ENCODE results near the gene CHD9.
"Not testable (repeated sequence)": the region's sequence is repeated elsewhere in the genome, so short reads cannot be mapped to it uniquely, and the experiment has no call there.

The CHD9 gene

GRCh38 chr16:53281859-53282258 lies 227.1 kb downstream of the CHD9 start:
- DNase-seq (ENCODE audit: low read depth, low spot score): no peak

- DNase-seq (ENCODE audit: low read depth, low spot score): no peak
Observed at GRCh38 chr16:53282328-53282727, 227.5 kb downstream of the CHD9 start.

DNA sequence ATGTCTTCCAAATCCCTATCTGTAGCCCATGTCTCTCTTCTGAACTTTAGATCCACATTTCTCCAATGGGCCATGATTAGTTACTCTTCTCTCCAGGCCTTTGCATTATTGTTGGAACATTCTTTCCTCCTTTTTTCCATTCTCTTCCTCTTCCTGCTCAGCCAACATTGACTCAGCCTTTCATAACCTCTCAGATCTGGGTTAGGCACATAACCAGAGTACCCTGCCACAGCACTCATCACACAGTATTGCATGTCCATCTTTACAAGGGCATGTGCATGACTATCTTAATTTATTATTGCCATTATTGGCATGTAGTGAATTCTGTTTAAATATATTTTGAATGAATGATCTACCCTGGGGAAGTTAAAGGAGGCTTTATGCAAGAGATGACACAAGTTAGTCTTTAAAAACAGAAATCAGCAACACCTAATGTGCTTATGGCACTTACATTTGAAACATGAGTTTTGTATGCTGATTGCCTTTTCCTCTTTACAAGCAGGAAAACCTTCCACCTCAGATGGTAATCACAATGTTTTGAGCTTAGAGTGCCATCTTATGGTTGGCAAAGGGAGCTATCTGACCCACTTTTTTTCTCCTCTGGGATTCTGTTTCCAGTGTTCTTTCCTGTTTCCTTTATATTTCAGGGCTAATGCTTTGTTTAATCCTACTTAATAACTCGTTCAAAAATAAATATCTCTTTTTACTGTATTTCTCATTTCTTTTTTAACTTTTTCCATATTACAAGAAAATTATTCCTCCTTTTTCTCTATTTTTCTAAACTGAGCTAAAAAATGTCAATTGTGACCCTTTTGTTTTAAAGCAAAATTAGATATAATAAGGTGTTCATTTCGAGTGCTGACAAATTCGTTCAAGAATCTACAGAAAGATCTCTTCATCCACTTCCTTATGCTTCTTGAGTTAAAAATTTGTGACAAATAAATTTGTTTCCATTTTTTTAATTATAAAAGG lies 228.5 kb downstream of the CHD9 start:
- peak; percentile 3 for DNase-seq (ENCODE audit: low read depth, low spot score)

- DNase-seq (ENCODE audit: low read depth, low spot score): no peak
Observed at GRCh38 chr16:53285236-53285635, 230.4 kb downstream of the CHD9 start.

GRCh38 chr16:53290520-53290919 lies 235.7 kb downstream of the CHD9 start:
- no peak for DNase-seq (ENCODE audit: low read depth, low spot score)

- no peak for DNase-seq (ENCODE audit: low read depth, low spot score)
Observed at GRCh38 chr16:53291757-53292392, 237.1 kb downstream of the CHD9 start.

GRCh38 chr16:53297477-53297876 lies 242.7 kb downstream of the CHD9 start:
- DNase-seq (ENCODE audit: low read depth, low spot score): no peak

- DNase-seq (ENCODE audit: low read depth, low spot score): no peak
Observed at GRCh38 chr16:53304334-53304733, 249.5 kb downstream of the CHD9 start.

GRCh38 chr16:53305743-53306142 lies 251.0 kb downstream of the CHD9 start:
- no peak for DNase-seq (ENCODE audit: low read depth, low spot score)

DNA sequence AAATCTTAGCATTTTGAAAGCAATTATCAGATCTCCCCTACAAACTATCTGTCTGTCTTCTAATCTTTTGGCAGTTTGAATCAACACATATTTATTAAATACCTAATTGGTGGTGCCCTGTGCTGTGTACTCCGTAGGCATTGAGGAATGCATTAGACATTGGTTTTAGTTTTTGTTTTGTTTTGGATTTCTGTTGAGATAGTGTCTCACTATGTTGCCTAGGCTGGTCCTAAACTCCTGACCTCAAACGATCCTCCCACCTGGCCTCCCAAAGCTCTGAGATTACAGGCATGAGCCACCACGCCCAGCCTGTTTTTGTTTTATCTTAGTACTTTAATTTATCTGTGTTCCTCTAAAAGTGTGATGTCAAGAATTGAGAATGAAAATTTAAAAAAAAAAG lies 254.7 kb downstream of the CHD9 start:
- DNase-seq (ENCODE audit: low read depth, low spot score): no peak

GRCh38 chr16:53320992-53321391 lies 266.2 kb downstream of the CHD9 start:
- DNase-seq (ENCODE audit: low read depth, low spot score): no peak

GRCh38 chr16:53323924-53324323 lies 269.1 kb downstream of the CHD9 start:
- DNase-seq (ENCODE audit: low read depth, low spot score): no peak

DNA sequence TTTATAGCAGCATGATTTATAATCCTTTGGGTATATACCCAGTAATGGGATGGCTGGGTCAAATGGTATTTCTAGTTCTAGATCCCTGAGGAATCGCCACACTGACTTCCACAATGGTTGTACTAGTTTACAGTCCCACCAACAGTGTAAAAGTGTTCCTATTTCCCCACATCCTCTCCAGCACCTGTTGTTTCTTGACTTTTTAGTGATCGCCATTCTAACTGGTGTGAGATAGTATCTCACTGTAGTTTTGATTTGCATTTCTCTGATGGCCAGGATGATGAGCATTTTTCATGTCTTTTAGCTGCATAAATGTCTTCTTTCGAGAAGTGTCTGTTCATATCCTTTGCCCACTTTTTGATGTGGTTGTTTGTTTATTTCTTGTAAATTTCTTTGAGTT lies 276.2 kb downstream of the CHD9 start:
- DNase-seq (ENCODE audit: low read depth, low spot score): not testable (repeated sequence)

DNA sequence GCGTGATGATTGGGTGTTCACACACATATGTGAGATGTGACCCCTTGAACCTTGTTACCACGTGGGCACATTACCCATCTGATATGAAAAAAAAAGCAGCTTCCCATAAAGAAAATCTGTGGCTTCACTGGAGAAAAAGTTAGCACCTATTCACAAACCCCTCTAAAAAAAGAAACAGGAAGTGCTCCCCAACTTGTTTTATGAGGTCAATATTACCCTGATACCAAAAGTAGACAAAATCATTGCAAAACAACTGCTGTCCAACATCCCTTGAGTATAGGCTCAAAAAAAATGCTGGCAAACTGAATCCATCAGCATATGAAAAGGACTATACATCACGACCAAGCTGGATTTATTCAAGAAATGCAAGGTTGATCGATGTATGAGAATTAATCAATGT lies 279.8 kb downstream of the CHD9 start:
- DNase-seq (ENCODE audit: low read depth, low spot score): no peak

- DNase-seq (ENCODE audit: low read depth, low spot score): no peak
Observed at GRCh38 chr16:53337294-53337693, 282.5 kb downstream of the CHD9 start.

- no peak for DNase-seq (ENCODE audit: low read depth, low spot score)
Observed at GRCh38 chr16:53341792-53342191, 287.0 kb downstream of the CHD9 start.

DNA sequence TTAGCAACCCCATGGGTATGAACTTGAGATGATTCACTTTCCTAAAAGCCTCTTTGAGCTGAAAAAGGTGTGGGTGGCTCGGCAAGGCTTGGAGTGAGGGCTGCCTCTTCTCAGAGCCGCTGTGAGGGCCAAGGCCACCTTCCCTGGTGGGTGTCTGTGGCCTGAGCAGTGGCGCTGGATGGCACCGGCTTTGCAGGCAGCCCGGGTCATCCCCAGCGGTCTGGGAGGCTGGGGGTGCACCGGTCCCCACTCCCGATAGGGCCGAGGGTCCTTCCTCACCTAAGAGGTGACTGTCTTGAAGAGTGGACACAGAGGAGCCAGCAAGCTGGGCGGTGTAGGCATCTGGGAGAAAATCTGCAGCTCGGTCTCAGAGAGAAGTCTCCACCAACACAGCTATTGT lies 300.3 kb downstream of the CHD9 start:
- DNase-seq (ENCODE audit: low read depth, low spot score): no peak

- DNase-seq (ENCODE audit: low read depth, low spot score): no peak
Observed at GRCh38 chr16:53356478-53357207, 301.9 kb downstream of the CHD9 start.

GRCh38 chr16:53357208-53357586 lies 302.4 kb downstream of the CHD9 start:
- no peak for DNase-seq (ENCODE audit: low read depth, low spot score)

GRCh38 chr16:53357955-53358354 lies 303.2 kb downstream of the CHD9 start:
- DNase-seq (ENCODE audit: low read depth, low spot score): no peak

DNA sequence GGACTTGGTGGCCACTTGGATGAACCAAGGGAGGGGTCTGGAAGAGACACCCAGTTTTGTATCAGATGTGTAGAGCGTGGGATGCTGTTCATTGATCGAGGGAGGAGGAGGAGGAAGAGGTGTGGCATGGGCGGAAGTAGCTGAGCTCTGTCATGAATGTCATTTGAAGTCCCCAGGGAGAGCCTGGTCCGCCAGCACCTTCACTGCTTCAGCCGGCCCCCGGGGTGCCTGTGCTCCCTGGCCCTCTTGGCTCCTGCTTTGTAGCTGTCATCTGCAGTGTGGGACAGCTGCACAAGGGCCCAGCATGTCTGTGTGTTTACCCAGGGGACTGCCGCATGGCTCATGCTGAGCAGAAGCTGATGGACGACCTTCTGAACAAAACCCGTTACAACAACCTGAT lies 304.1 kb downstream of the CHD9 start:
- DNase-seq (ENCODE audit: low read depth, low spot score): no peak

- DNase-seq (ENCODE audit: low read depth, low spot score): no peak
Observed at GRCh38 chr16:53369921-53370320, 315.1 kb downstream of the CHD9 start.

Data from brain pericyte (primary cell).